Glutamatergic neuron (in vitro differentiated cells): ENCODE data around the gene MDFIC2. TPM values are rescaled to one million over a fixed set of nuclear protein-coding genes. Genes with fewer than 3 reads are reported as not detected.

Experiments
- DNase-seq: peaks from one replicate; pipeline ENCODE4 v3.0.0; 2022
- H3K27ac Mint-ChIP-seq: one replicate; pipeline ENCODE4 v1.8.0; 2020; ENCODE audit warnings: mild to moderate bottlenecking, mixed read lengths, inconsistent platforms; ENCODE audit not compliant: unreplicated experiment
- H3K27me3 Mint-ChIP-seq: one replicate; pipeline ENCODE4 v1.8.0; 2020; ENCODE audit warnings: mild to moderate bottlenecking, moderate library complexity, mixed read lengths, inconsistent platforms; ENCODE audit not compliant: unreplicated experiment
- H3K36me3 Mint-ChIP-seq: one replicate; pipeline ENCODE4 v1.8.0; 2020; ENCODE audit warnings: mild to moderate bottlenecking, mixed read lengths, inconsistent platforms; ENCODE audit not compliant: unreplicated experiment
- H3K4me1 Mint-ChIP-seq: one replicate; pipeline ENCODE4 v1.8.0; 2020; ENCODE audit warnings: mild to moderate bottlenecking, low read depth, mixed read lengths, inconsistent platforms; ENCODE audit not compliant: unreplicated experiment
- H3K4me3 Mint-ChIP-seq: one replicate; pipeline ENCODE4 v1.8.0; 2020; ENCODE audit warnings: mild to moderate bottlenecking, mixed read lengths, inconsistent platforms; ENCODE audit not compliant: unreplicated experiment
- H3K9me3 Mint-ChIP-seq: one replicate; pipeline ENCODE4 v1.8.0; 2020; ENCODE audit warnings: mild to moderate bottlenecking, moderate library complexity, mixed read lengths, inconsistent platforms; ENCODE audit not compliant: unreplicated experiment
- total RNA-seq: library from RNA; stranded (reverse); fragmentation: NEBNext Ultra II Directional; extraction: Animal tissue kit (Norgen Biotek cat#: 25700); gene quantifications from one replicate; pipeline ENCODE4 v1.2.1, GENCODE V29; 2021; ENCODE audit not compliant: unreplicated experiment
- TF ChIP-seq, protein P1 (sequence below): fragments of 200-600 bp; sonication (generic); IDR thresholded peaks from one replicate; pipeline ENCODE4 v1.5.0; 2021; ENCODE audit not compliant: partially characterized antibody, unreplicated experiment

MDFIC2 gene
- total RNA-seq, 1 donor from 2014 or later = not detected

DNA sequence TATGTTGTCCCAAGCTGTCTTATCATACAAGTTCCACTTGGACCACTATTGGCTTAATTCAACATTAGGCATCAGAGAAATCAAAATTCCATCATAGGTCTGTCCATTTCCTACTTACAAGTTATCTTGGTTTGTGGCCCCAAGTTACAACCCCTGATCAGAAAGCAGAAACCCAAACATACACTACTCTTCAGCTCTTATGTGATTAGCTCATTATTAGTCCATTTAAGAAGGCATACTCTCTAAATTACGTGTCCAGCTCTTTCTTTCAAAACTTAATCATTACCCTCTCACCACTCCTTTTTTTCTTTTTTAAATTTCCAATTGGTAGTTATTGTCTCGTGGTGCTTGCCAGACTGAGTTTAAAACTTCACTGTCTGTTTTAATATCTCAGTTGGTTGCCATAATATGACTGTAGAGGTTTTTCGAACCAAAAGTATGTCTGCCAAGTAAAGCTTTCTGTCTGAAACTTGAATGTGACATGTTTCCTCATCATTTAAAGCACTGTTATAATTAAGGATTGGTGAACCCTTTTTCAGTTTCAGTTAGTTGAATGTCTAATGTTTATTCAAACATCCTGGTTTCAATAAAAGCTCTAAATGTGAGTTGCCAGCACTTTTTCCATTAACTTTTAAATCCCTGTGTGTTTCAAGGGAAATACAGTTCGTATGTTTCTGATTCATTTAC is 162.6 kb downstream of the MDFIC2 start:
- peaks cover 1% of the 10 kb centered on the region for H3K4me1 Mint-ChIP-seq
- TF ChIP-seq, protein P1, sequence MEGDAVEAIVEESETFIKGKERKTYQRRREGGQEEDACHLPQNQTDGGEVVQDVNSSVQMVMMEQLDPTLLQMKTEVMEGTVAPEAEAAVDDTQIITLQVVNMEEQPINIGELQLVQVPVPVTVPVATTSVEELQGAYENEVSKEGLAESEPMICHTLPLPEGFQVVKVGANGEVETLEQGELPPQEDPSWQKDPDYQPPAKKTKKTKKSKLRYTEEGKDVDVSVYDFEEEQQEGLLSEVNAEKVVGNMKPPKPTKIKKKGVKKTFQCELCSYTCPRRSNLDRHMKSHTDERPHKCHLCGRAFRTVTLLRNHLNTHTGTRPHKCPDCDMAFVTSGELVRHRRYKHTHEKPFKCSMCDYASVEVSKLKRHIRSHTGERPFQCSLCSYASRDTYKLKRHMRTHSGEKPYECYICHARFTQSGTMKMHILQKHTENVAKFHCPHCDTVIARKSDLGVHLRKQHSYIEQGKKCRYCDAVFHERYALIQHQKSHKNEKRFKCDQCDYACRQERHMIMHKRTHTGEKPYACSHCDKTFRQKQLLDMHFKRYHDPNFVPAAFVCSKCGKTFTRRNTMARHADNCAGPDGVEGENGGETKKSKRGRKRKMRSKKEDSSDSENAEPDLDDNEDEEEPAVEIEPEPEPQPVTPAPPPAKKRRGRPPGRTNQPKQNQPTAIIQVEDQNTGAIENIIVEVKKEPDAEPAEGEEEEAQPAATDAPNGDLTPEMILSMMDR = no peak

More for the DNA sequence above, 162.6 kb downstream of the MDFIC2 start:
- DNase-seq = no peak
- no peak overlapping the region for H3K4me3 Mint-ChIP-seq
- no peaks in the 10 kb centered on the region for H3K9me3 Mint-ChIP-seq
- H3K27ac Mint-ChIP-seq = no peak overlapping the region
- peaks cover 3% of the 10 kb centered on the region for H3K36me3 Mint-ChIP-seq
- H3K27me3 Mint-ChIP-seq = no peaks in the 10 kb centered on the region
